HG02759 (cell line): ENCODE results near the gene REG3A.

ENCODE experiments used
- ATAC-seq: cut with Tn5 transposase; IDR thresholded peaks from one replicate; pipeline ENCODE4 v1.9.1; 2021; ENCODE audit warnings: mild to moderate bottlenecking, moderate library complexity; ENCODE audit not compliant: unreplicated experiment

REG3A gene

DNA sequence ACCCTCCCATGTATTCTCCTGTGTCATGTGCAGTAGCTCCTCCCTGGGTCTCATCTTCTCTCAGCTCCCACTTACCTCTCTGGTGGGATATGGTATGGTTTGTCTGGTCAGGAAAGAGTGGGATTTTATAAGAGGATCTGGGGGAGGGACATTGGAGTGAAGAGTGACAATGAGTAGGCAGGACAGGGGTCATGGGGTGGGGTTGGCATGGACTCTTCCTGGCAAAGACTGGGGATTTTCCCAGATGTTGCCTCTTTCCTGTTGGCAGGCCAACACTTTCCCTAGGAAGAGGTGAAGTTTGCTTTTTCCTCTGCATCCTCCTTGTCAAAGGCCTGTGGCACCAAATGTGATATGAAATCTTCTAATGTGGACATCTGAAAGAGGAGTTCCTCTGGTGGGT, at the start of gene REG3A:
Gene REG3A (minus strand): TSS at position 101 of the 400 bp plus-strand sequence. CDS start 348 bp downstream, outside the sequence.
- ATAC-seq: no peak

DNA sequence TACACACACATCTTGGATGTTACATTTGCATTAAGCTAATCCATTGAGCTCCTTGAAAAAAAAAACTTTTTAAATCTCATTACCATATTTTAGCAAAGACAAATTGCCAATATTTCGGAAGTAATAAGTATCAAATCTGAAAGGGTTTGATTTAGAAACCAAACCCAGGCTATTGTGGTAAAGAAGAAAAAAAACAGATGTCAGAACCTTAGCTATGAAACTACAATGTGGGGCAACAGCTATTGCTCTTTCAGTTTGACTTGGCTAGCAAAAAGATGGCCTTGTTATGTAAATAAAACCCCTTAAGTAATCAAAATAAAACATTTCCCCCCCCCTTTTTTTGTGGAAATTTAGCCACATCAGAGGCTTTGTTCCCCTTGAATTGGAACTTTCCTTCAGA, 41.2 kb upstream of the REG3A start:
- ATAC-seq: no peak

DNA sequence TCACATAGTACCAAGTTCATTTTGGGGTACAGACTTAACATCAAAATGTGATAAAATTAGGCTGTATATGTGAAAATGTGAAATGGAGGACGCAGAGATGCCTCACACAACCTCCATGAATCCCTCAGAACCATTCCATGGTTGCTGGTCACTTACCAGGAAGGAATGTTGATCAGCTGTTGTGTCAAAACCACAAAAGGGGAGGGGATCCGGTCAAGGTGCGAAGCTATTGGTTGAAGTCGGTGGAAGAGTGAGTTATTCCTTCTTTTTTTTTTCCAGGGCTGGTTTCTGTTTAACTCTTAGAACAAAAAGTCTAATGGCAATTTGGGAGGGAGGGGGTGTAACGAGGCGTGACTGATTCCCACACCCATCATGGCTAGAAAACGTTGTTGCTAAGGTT, 32.3 kb upstream of the REG3A start:
- ATAC-seq: no peak

- ATAC-seq: no peak
Measured at GRCh38 chr2:79191081-79191480, 31.5 kb upstream of the REG3A start.

DNA sequence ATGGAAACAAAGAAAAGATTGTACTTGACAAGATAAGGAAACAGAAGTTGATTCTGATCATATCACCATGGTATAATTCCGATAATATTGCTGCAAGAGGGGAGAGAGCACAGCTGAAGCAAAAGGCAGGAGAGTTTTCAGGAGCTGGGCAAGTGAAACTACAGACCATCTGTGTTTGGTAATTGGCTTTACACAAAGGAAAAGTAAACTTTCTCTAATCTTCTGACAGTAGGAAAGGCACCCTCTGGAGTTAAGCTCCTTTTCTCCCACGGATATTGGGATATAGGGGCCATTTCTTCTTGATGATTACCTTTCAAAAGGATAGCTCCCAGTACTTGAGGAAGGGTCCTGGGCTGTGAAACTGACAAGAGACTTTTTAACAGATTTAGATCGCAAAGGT, 29.9 kb upstream of the REG3A start:
- no peak for ATAC-seq

DNA sequence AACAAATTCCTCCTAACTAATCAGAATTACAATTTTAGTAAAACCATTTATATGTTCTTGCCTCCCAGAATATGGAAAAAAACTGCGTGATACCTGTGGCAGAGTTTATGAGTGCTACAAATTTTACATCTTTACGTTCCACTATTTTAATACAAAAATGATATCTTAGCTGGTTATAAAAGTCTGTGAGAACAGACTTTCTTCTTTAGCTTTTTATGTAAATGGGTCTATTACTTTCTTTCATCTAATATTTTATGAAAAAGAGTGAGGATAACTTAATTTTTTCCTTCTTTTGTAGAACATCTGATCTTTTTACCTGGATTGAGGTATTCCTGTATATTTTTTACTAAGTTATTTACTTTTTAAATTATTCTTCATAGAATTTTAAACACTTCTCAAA, 22.1 kb upstream of the REG3A start:
- ATAC-seq: no peak

GRCh38 chr2:79180092-79180491, 20.5 kb upstream of the REG3A start:
- no peak for ATAC-seq

DNA sequence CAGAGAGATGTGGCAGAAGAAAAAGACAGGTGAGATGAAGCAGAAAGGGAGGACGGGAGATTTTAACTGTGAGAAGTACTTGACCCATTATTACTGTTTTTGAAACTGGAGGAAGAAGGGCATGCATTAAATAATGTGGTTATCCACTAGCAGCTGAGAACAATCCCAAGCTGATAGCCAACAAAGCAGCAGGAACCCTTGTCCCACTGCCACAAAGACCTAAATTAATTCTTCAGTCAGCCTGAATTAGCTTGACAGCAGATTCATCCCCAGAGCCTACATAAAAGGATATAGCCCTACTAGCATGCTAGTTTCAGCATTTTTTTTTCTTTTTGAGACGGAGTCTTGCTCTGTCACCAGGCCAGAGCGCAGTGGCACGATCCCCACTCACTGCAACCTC, 19.5 kb upstream of the REG3A start:
- no peak for ATAC-seq

- no peak for ATAC-seq
Measured at GRCh38 chr2:79178076-79178674, 18.6 kb upstream of the REG3A start.

DNA sequence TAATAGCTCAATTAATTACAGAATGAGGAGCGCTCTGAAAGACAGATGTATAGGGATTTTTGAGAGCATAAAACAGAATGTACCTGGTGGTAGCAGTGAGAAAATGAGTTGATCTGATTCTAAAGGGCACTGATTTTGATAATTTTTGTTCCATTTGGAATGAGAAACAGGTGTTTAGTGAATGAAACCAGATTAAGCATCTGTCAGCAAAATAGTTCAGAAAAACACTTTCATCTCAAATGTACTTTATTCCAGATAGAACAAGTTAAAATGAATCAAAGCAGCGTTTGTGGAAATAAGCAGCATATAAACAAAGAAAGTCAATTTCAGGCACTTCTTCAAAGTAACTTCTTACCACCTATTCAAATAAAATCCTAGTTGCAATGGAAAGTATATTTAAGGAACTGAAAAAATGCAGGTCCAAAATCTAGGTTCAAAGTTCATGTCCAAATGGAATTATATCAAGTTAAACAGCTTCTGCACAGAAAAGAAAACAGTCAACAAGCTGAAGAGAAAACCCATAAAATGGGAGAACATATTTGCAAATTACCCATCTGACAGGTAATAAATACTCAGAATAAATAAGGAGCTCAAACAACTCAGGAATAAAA, 11.9 kb upstream of the REG3A start:
- ATAC-seq: no peak

- no peak for ATAC-seq
Measured at GRCh38 chr2:79162801-79163200, 3.2 kb upstream of the REG3A start.

- no peak for ATAC-seq
Measured at GRCh38 chr2:79162132-79162531, 2.6 kb upstream of the REG3A start.

GRCh38 chr2:79159030-79159429, 523 bp downstream of the REG3A start:
- ATAC-seq: no peak

GRCh38 chr2:79155826-79156476, 3.6 kb downstream of the REG3A start:
- ATAC-seq: no peak

DNA sequence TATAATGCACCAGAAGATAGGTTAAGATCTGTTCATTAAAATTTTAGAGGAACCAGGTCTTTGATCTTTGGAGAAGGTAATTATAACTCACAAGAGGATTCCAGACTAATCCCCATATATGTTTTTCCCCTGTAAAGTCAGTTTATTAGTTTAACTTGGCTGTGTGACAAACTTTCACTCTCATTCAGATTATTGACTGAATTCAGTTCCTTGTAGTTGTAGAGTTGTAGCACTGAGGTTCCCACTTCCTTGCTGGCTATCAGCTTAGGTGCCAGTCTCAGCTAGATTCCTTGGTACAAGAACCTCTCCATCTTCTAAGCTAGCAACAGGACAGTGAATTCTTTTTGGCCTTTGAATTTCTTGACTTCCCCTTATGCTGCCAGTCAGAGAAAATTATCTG, 20.1 kb downstream of the REG3A start:
- ATAC-seq: no peak

DNA sequence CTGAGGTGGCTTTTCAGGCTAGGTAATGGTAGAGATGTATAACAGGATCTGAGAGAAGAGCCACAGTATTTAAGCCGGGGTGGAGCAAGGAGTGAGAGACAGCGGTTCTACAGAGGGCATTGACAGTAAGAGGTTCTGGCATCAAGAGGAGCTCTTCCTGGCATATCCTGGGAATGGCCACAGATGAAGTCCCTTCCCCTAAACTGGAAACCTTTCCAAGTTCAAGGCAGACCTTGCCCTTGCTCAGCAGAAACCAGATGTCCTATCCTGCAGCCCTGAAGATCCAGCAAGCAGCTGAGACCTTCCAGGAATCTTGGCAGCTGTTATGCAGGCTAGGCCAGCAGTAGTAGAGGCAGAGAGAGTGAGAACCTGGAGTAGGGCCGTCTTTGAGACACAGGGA, 21.2 kb downstream of the REG3A start:
- no peak for ATAC-seq

- no peak for ATAC-seq
Measured at GRCh38 chr2:79131687-79132086, 27.9 kb downstream of the REG3A start.

DNA sequence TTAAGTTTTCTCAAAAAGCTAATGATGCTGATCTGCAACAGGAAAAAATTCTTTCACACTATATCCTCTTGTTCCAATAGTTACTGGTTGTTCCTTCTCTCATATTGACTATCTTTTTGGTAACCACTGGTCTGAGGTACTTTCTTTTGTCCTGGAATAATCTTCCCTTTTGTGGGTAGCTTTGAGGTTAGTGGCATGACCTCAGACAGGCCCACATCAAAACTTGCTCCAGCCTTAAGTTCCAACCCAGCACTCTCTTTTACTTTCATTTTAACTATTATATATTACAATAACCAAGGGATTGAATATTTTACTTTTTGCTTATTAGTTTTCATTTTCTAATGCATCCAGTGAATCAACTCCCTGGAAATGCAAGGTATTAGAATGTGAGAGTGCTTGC, 29.7 kb downstream of the REG3A start:
- ATAC-seq: no peak

- ATAC-seq: no peak
Measured at GRCh38 chr2:79129260-79129659, 30.3 kb downstream of the REG3A start.

DNA sequence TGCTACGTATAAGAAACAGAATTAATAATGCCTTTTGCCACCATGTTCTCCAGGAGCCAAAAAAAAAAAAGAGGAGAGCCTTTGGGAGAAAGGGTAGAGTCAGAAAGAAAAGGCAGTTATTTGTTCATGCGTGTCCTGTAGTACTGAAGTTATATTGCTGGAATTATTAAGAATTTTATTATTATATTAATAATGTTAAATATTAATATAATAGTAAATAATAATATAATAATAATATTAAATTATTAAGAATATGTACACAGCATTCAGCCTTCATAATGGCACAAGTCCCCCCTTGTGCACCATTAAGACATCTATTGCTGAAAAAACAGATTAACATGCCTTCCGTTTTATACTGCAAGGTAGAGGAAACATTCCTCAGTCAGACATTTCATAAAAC, 31.1 kb downstream of the REG3A start:
- no peak for ATAC-seq

DNA sequence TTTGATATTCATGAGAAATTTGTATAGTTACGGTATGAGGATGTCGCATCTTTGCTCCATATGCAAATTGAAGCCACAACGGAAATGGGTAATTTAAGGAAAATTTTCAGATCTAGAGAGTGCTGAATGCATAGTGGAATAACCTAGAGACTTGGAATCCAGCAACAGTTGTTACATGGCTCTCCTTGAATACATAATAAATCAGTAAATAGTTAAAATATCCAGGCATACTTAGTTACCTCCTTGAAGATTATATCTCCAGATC, 33.9 kb downstream of the REG3A start:
- ATAC-seq: no peak

DNA sequence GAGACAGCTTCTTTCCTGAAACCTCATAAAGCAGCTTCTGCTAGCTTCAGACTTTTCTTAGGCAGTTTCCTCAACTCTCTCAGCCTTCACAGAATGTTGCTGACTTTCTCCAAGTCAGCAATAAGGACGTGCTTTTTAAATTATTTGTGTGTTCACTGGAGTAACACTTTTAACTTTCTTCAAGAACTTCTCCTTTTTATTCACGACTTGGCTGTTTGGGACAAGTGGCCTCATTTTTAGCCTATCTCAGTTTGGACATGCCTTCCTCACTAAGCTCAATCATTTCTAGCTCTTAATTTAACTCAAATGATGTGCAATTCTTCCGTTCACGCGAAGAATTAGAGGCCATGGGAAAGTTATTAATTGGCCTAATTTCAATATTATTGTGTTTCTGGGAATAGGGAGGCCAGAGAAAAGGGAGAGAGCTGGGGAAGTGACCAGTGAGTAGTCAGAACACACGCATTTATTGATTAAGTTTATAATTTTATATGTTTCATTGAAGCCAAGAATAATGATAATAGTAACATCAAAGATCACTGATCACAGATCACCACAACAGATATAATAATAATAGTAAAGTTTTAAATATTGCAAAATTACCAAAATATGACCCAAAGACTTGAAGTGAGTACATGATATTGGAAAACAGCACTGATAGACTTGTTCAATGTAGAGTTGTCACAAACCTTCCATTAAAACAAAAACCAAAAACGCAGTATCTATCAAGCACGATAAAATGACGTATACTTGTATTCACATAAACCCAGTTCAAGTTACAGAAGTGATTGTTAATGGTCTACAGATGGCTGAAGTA, 34.4 kb downstream of the REG3A start:
- ATAC-seq: no peak
